GM19328 (cell line): ENCODE results near the gene LDHD.

Experiments used
- ATAC-seq: cut with Tn5 transposase; IDR thresholded peaks from one replicate; pipeline ENCODE4 v1.9.1; 2021; ENCODE audit warnings: mild to moderate bottlenecking, moderate library complexity; ENCODE audit not compliant: unreplicated experiment

LDHD gene

GRCh38 chr16:75064403-75065148, 52.0 kb downstream of the LDHD start:
- ATAC-seq = no peak

DNA sequence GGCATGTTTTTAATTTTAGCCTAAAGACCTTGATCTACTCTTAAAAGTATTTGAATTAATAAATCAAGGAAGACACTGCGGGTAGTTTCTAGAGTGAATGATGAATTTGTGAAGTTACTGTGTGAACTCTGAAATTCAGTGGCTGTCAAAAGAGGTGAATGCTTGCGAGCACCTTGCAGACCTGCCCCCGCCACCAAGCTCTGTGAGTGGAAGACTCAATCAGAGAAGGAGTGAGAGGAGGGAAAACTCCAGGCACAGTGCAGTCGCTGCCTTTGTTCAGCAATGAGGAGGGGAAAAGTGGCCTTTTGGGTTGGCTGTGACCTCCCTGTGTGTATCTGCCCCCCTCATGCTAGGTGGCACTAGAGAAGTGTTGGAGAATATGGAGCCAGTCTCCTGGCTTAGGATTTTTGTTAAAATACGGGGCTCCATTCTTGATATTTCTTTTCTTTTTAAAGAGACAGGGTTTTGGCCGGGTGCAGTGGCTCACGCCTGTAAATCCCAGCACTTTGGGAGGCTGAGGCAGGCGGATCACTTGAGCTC, 53.0 kb downstream of the LDHD start:
- no peak for ATAC-seq

- no peak for ATAC-seq
Observed at GRCh38 chr16:75062976-75063346, 53.6 kb downstream of the LDHD start.

DNA sequence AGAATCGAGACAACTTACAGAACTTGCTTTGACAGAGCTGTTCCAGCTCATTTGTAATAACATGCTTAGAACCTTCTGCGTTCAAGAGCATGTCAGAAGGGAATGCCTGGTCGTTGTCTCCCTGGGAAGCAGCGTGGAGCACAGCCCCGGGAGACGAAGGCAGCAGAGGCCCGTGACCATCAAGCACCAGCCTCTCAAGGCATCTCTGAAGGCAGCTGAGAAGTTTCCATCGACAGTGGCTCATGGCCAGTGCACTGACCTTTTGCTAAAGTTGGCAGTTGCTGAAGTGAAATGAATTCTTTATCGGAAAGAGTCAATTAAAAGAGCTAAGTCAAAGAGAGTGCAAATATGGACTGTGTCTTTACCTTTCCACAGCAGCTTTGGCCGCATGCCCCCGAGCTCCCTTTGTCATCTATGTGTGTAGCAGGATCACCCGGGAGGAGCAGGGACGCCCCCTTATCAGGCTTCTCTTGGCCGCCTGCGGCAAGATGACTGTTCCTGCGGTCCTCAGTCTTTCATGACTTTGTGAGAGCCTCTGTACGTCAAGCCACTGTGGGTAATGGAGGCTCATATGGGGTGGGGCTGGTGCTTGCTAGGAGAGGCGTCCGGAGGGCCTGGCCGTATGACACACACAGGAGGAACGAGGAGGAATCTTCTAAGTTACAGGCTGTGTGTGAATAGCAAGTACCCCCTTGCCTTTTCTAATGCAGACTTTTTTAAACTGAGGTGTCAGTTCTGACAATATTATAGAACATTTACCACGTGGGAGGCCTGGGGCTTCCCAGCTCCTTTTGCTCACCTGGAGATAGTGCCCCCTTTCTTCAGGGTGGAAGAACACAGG, 54.2 kb downstream of the LDHD start:
- ATAC-seq = no peak
